SIG-M5 treated with dmso at 0.1 percent for 504 hours (cell line): ENCODE data around the gene PRRX2.

Experiments
- DNase-seq: peaks from one replicate; lab custom pipeline; 2025; ENCODE audit not compliant: unreplicated experiment; lab: John Stamatoyannopoulos, UW

PRRX2 gene

DNA sequence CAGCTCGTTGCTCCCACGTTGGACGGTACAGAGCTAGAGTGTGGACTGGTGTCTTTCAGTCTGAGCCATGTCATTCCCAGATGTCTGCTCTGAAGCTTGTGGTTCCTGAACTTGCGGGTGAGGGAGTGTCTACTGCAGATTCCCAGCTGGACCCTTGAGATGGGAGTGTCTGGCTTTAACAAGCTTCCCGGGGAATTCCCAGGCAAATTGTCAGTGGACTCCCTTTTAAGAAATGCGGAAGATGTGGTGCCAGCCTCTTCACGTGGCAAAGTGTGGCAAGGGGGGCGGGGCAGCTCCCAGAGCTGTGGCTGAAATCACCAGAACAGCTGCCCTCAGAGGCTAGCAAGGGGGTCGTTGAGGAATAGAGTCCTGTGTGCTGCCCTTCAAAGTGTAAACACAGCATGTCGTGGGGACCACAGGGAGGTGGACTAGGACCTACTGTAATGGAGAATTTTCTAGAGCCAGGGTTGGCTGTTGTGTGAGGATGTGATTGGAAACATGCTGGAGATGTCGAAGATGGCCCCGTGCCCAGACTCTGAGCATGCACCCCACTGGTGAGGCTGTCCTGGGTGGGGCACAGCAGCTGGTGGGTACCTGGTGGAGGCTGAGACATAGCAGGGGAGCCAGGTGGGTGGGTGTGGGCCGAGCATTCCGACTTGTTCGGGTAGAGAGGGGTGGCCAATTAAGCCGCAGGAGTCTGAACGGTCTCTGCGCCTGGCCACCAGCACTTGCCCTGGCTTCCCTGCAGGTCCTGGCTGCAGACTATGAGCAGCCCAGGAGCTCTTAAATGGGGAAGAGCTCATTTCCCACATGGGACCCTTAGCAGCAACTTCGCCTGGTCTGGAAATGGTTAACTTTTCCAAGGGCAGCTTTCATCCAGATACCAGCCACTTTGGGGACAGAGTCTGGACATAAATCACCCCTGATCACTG lies 37.4 kb downstream of the PRRX2 start:
- DNase-seq = no peak

DNA sequence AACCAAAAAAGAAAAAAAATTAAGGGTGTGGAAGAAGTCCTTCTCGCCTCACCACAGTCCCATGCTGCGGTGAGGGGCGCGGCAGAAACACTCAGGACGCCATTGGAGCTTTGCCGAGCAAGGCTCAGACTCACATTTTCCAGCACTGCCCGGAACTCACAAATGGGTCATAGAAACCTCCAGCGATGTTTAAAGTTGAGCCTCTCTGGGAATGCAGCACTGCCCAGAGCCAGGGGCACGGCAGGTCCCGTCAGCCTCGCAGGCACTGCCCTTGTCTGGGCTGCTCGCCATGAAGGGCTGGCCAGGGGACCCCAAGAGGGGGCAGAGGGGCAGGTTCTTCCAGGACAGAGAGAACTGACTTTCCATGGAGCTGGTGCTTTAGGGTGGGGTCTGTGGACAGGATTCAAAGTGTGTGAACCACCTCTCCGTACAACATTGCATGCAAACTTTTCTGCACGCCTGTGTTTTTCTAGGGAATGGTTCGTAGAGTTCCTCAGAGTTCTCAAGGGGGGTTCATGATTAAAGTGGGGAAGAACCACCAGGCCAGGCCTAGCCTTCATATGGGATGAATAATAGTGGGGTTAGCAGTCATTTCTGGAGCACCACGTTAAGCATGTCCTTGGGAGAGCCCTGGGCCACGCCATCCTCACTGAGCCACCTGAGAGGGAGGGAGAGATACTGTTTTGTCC lies 38.4 kb downstream of the PRRX2 start:
- no peak for DNase-seq

- no peak for DNase-seq
These were observed 39.4 kb downstream of the PRRX2 start for GRCh38 chr9:129704807-129705206.

GRCh38 chr9:129708793-129709192 lies 43.3 kb downstream of the PRRX2 start:
- DNase-seq = no peak

DNA sequence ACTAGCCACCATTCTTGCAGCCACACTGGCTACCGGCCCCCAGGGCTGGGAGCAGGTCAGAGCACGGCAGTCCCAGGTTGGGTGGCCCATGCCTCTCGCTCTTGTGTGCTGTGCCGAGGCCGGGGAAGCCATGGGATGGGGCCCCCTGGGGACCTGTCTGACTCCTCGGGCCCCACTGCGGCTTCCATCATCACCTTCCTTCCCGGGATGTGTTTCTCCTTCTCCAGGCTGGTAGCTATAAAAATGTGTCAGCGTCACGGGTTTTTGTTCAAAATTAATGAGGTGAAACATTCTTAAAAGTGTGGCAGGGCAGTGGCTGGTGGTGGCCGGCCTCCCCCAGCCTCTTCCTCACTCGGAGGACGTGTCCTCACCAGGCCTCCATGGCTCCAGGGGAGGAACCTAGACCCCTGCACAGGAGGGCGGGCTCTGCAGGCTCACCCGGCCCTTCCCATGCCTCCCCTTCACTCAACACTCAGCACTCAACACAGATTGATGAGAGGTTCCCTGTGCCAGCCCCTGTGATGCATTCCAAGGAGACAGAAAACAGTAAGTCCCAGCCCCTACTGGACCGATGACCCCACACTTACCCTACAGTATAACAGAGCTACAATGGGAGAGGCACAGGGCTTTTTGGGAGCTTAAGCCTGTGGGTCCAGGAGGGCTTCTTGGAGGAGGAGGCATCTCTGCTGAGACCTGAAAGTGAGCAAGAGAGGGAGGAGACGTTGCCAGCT lies 44.2 kb downstream of the PRRX2 start:
- DNase-seq = no peak

GRCh38 chr9:129710169-129710453 lies 44.7 kb downstream of the PRRX2 start:
- no peak for DNase-seq

GRCh38 chr9:129712634-129713401 lies 47.4 kb downstream of the PRRX2 start:
- DNase-seq = no peak

DNA sequence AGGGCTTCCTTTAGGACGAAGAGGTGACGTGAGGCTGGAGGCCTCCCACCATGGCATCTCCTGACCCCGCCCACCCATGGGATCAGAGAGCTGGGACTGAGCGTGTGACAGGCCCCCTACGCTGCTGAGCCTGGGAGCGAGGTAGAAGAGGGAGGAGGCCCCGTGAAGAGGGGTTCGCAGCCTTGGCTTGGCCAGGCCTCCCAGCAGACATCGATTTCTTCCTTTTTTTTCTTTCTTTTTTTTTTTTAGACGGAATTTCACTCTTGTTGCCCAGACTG lies 47.9 kb downstream of the PRRX2 start:
- no peak for DNase-seq

- DNase-seq = no peak
These were observed 49.1 kb downstream of the PRRX2 start for GRCh38 chr9:129714511-129715061.

- DNase-seq = no peak
These were observed 50.6 kb downstream of the PRRX2 start for GRCh38 chr9:129716091-129716490.

- DNase-seq = no peak
These were observed 52.5 kb downstream of the PRRX2 start for GRCh38 chr9:129717991-129718390.

DNA sequence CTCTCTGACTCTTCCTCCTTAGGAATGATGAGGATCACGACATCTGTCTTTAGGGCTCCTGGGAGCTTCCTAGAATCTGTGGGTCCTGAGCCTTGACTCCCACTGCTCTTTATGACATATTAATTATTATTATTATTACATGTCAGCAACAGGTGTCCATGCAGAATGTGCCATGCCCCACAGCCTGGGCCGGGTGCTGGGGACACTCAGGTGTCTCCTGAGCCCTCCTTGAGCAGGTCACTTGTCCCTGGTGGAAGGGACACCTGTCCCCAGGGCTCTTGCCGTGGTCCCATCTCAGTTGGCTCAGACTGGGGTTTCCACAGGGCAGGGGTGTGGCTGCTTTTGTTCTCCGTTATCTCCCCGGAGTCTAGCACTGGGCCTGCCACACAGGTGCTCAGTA lies 53.2 kb downstream of the PRRX2 start:
- no peak for DNase-seq

- no peak for DNase-seq
These were observed 53.7 kb downstream of the PRRX2 start for GRCh38 chr9:129719135-129719534.

- DNase-seq = no peak
These were observed 54.9 kb downstream of the PRRX2 start for GRCh38 chr9:129720181-129720864.

- DNase-seq = no peak
These were observed 55.6 kb downstream of the PRRX2 start for GRCh38 chr9:129720865-129721545.

- no peak for DNase-seq
These were observed 57.5 kb downstream of the PRRX2 start for GRCh38 chr9:129722913-129723312.

DNA sequence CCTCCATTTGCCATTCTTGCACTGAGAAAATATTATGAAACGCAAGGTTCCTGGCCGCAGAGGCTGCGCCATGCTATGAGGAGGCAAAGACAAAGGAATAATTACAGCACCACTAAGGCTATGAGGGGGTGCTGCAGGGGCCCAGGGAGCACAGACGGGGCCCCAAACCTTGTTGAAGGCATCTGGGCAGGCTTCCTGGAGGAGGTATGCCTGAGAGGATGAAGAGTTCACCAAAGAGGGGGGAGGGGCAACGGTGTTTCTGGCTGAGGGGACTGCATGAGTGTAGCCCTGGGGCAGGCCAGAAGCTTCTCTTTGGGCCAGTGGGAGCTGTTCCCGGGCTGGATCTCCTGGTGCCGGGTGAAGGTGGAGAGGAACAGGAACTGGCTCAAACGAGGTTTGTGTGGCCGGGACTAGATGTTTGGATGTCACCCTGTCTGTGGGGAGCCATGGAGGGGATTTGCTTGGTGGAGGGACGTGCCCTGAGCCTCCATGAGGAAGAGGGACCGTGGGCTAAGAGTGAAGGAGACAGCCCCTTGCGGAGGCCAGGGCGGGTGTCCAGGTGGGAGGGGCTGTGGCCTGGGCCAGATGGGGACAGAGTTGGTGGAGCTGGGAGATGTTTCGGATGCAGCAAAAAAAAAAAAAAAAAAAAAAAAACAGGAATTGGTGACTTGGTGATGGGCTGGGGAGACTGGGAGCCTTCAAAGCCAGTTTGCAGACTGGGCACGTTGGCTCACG lies 59.2 kb downstream of the PRRX2 start:
- no peak for DNase-seq

- no peak for DNase-seq
These were observed 60.4 kb downstream of the PRRX2 start for GRCh38 chr9:129725795-129726251.
